GM21737 (cell line): ENCODE measurements around the gene TMEM116.
"Not testable (repeated sequence)": the region's sequence is repeated elsewhere in the genome, so short reads cannot be mapped to it uniquely, and the experiment has no call there.

Source experiments
- ATAC-seq: cut with Tn5 transposase; IDR thresholded peaks from one replicate; pipeline ENCODE4 v1.9.1; 2021; ENCODE audit warnings: mild to moderate bottlenecking, moderate library complexity; ENCODE audit not compliant: unreplicated experiment

TMEM116 gene

DNA sequence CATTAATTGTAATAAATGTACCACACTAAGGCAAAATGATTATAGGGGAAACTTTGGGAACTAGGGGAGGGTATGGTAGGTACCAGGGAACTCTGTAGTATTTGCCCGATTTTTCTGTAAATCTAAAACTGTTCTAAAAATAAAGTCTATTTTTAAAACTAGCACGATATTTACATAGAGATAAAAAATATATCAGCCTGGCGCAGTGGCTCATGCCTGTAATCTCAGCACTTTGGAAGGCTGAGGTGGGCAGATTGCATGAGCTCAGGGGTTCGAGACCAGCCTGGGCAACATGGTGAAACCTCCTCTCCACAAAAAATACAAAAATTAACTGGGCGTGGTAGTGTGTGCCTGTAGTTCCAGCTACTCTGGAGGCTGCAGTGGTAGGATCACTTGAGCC lies 32.4 kb downstream of the TMEM116 start:
- ATAC-seq, result no peak

DNA sequence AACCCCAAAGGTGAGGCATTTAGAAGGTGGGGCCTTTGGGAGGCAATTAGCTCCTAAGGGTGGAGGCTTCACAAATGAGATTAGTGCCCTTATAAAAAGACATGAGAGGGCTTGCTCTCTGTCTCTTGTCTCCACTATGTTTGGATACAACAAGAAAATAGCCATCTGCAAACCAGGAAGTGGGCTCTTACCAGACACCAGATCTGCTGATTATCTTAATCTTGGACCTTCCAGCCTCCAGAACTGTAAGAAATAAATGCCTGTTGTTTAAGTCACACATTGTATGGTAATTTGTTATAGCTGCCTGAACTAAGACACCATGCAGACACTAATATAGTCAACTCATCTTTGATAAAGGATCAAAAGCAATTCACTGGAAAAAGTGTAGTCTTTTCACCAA lies 34.4 kb downstream of the TMEM116 start:
- no peak for ATAC-seq

DNA sequence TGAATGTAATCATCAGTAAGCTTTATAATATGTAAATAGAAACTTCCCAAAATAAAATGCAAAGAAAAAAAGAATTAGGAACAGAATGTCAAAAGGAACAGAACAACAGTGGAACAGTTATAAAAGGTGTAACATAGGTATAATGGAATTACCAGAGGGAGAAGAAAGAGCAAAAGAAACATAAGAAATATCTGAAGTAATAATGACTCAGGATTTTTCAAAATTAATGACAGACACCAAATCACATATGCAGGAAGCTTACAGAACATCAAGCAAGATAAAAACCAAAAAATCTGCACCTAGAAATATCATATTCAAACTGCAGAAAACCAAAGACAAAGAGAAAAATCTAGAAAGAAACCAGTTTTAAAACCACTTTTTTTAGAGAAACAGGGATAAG lies 36.1 kb downstream of the TMEM116 start:
- no peak for ATAC-seq

DNA sequence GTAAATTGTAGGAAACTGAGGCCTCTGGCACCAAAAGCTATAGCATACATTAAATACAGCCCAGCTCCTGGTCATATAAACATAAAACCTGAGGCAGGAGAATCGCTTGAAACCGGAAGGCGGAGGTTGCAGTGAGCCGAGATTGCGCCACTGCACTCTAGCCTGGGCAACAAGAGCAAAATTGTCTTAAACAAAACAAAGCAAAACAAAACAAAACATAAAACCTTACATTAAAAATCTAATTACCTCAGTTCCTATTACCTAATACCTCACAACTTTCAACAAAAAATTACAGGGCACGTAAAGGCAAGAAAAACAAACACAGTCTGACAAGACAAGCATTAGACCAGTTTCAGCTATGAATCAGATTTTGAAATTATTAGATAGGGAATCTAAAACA lies 36.7 kb downstream of the TMEM116 start:
- ATAC-seq, result no peak

DNA sequence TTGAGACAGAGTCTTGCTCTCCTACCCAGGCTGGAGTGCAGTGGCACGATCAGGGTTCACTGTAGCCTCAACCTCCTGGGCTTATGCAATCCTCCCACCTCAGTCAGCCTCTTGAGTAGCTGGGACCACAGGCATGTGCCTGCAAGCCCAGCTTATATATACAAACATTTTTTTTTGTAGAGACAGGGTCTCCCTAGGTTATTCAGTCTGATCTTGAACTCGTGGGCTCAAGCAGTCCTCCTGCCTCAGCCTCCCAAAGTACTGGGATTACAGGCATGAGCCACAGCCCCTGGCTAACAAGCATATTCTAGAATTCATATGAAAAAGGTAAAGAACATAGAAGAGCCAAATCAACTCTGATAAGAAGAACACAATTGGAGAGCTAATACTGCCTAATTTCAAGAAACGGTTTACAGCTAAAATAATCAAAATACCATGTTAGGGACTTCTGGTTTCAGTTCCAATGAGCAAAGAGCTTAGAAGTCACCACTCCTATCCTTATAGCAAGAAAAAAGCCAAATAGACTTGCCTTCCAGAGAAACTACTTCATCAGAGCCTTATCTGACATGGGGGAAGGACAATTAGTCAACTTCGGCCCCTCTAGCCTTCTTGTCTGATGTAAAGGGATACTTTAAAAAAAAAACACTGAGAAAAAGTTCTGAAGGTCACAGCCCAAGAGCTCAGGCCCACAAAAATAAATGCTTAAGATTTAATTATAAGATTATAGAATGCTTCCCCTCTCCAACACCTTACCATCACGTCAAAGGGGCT lies 37.6 kb downstream of the TMEM116 start:
- ATAC-seq, result no peak

DNA sequence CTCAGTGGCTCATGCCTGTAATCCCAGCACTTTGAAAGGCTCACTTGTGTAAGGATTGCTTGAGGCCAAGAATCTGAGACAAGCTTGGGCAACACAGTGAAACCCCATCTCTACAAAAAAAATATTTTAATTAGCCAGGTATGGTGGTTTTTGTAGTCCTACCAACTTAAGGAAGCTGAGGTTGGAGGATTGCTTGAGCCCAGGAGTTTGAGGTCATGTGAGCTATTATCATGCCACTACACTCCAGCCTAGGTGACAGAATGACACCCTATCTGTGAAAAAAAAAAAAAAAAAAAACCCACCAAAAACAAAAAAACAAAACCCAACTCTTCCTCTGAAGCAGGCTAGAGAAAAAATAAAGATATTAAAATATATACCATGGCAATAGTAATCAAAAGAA lies 41.2 kb downstream of the TMEM116 start:
- no peak for ATAC-seq

DNA sequence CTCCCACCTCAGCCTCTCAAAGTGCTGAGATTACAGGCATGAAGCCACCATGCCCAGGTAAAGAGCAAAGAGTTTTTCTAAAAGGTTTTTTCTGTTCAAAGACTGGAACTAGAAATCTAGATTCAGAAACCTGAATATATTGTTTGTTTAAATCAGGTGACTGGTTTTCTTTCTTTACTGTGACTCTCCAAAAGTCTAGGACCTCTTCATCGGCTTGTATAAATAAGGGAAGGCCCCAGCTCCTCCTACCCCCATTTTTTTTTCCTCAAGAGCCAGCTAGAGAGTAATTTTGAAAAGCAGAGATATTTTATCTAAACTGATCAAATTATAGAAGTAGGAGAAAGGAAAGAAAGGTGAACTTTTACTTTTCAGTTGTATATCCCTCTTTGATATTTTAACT lies 48.0 kb downstream of the TMEM116 start:
- no peak for ATAC-seq

DNA sequence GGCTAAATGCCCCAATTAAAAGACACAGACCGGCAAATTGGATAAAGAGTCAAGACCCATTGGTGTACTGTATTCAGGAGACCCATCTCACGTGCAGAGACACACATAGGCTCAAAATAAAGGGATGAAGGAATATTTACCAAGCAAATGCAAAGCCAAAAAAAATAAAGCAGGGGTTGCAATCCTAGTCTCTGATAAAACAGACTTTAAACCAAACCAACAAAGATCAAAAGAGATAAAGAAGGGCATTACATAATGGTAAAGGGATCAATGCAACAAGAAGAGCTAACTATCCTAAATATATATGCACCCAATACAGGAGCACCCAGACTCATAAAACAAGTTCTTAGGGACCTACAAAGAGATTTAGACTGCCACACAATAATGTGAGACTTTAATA lies 53.4 kb downstream of the TMEM116 start:
- ATAC-seq, result not testable (repeated sequence)

DNA sequence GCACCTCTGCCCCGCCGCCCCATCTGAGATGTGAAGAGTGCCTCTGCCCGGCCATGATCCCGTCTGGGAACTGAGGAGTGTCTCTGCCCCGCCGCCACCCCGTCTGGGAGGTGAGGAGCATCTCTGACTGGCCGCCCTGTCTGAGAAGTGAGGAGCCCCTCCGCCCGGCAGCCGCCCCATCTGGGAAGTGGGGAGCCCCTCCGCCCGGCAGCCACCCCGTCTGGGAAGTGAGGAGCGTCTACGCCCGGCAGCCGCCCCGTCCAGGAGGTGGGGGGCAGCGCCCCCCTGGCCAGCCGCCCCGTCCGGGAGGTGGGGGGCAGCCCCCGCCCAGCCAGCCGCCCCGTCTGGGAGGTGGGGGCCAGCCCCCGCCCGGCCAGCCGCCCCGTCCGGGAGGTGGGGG lies 55.7 kb downstream of the TMEM116 start:
- ATAC-seq, result not testable (repeated sequence)

DNA sequence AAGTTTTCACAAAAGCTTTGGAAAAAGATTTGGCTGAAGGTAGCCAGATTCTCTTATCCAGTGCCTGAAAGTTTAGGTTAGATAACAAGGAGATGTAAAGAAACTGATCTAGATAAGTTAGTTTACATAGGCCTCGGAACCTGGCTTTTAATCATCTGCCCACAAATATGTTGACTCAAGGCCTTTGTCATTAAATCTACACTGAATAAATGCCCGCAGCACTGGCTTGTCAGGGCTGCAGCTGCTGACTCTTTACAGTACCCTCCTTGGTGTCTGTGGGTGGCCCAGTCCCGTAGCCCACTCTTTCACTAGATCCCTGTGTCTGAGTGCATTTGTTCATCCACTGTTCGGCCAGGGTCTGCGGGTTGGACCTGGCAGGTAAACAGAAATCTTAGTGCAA lies 58.0 kb downstream of the TMEM116 start:
- ATAC-seq, result no peak

DNA sequence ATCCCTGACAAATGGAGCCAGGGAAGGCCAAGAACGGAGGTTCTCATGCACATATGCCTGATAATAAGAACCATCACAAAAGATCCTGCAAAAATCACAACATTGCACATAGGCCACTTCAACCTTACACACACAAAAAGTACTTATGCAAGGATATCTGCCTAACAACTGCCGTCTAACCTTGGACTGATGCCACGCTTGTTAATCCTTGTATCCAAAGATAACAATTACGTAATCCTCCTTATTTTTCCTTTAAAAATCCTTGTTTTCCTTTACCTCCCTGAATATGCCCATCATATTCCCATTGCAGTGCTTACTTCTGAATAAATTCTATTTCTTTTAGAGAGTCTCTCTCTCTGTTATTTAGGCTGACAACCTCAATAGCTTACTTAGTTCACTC lies 59.5 kb downstream of the TMEM116 start:
- no peak for ATAC-seq

DNA sequence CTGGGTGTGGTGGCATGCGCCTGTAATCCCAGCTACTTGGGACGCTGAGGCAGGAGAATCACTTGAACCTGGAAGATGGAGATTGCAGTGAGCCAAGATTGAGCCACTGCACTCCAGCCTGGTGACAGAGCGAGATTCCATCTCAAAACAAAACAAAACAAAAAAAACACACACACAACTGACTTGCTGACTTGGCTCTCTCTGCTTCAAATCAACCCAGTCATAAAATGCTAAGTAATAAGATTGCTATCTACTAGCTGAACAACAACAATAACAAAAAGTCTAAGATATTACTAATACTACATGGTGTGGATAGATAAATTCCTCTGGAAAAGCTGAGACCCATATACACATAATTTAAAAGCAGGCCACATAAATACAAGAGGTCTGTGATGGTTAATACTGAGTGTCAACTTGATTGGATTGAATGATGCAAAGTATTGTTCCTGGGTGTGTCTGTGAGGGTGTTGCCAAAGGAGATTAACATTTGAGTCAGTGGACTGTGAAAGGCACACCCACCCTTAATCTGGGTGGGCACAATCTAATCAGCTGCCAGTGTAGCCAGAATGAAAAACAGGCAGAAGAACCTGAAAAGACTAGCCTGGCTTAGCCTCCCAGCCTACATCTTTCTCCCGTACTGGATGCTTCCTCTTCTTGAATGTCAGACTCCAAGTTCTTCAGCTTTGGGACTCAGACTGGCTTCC lies 60.7 kb downstream of the TMEM116 start:
- not testable (repeated sequence) for ATAC-seq

DNA sequence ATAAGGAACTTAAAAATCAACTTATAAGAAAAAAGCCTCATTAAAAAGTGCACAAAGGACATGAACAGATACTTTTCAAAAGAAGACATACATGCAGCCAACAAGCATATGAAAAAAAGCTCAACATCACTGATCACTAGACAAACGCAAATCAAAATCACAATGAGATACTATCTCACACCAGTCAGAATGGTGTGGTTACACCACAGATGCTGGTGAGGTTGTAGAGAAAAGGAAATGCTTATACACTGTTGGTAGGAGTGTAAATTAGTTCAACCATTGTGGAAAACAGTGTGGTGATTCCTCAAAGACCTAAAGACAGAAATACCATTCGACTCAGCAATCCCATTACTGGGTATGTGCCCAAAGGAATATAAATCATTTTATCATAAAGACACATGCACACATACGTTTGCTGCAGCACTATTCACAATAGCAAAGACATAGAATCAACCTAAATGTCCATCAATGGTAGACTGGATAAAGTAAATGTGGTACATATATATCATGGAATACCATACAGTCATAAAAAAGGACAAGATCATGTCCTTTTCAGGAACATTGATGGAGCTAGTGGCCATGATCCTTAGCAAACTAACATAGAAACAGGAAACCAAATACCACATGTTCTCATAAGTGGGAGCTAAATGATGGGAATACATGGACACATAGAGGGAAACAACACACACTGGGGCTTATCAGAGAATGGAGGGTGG lies 61.8 kb downstream of the TMEM116 start:
- not testable (repeated sequence) for ATAC-seq

DNA sequence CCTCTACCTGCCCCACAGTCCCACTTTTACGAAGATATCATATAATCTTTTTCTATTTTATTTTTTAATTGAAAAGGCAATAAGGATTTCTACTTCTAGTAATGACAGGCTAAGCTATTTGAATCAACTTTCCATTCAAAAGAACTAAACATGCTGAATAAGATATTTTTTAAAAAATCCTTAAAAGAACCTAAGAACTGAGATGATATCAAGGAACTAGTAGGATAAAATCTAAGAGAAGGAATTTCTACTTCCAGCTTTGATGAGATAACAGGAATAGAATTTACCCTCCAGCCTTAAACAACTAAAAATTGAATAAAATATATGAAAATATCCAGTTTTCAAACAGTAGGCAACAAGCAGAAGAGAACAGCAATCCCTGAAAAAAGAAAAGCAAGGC lies 69.0 kb downstream of the TMEM116 start:
- ATAC-seq, result no peak

DNA sequence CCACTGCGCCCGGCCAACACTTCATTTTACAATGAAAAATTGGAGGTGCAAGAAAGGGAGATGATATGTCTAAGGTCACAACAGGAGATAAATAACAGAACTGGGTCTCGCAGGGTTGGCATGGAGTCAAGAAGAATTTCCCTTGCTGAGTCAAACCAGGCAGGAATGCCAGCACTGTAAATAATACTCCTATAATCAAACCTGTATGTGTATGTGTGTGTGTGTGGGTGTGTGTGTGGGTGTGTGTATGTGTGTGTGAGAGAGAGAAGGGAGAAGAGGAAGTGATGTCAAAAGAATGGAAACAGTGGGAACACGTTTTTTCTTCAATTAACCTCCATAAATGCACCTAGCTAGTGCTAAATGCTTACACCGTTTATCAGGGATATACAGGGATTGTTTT lies 70.4 kb downstream of the TMEM116 start:
- no peak for ATAC-seq

DNA sequence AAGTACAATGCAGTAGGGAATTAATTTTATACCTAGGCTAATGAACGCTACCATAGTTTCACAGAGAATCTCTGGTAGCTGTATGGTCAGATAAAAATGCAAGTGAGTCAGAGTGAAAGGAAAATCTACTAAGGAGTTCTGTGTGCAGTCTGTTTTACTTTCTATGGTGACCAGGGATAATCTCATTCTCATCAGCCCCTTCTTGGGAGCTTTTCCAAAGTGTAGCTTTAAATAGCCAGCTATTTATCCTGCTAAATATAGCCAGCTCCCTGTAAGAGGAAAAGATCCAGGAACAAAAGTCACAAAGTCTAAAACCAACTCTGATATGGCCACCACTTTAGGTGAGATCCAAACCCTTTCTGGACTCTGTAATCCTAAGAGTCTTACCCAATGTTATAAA lies 75.5 kb downstream of the TMEM116 start:
- ATAC-seq, result no peak

DNA sequence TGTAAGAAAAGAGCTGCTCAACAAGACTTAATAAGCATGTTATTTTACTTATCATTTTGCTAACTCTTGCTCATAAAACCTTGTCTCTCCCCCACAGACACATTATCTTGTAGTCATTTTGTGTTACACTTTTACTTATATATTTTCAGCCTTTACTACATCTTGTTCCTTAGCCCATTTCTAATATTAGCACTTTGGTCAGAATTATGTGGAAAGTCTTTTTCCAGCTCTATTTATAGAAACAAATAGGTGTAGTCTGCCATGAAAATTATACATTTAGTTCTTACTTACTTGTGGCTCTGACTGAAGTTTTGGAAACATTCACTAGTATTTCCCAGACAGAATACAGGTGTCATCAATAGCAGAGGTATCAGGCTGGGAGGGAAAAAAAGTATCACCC lies 76.1 kb downstream of the TMEM116 start:
- ATAC-seq, result no peak

DNA sequence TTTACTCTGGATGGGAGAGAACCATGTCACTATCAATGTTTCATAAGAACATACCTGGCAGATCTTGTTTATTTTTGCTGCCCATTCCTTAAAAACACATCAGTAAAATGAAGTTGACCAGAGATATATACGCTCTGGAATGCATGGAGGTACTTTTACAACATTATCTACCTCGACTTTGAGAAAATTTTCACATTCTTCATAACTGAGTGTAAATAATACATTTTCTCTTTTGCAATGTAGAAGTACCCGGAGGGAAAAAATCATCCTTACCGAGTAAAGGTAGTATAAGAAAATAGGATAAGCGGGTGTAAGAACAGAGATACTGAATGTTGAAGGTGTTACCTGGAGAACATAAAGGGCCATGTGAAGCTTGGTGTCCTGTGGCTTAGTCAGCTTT lies 80.7 kb downstream of the TMEM116 start:
- no peak for ATAC-seq

DNA sequence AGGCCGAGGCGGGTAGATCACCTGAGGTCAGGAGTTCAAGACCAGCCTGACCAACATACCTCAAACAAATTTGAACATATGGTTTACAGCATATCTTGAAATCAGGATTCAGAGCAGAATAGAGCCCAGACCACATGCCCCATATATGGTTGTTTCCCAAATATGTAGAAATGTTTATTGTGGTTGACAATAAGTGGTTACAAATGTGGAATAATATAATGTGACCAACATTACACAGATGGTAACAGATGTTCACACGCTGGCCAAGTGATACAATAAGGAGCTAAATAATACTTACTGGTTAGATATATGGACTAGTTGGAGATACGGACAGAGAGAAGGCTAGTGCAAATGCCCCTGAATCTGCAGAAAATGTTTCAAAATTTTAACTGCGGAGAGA lies 85.6 kb downstream of the TMEM116 start:
- ATAC-seq, result no peak

DNA sequence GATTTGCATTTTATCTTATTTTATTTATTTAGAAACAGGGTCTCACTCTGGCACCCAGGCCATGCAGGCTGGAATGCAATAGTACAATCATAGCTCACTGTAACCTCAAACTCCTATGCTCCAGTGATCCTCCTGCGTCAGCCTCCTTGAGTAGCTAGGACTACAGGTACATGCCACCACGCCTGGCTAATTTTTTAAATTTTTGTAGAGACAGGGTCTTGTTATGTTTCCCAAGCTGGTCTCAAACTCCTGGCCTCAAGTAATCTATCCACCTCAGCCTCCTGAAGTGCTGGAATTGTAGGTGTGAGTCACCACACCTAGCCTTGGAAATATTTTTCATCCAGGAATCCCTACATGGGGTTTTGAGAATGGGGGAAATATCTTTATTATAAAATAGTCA lies 86.3 kb downstream of the TMEM116 start:
- no peak for ATAC-seq

DNA sequence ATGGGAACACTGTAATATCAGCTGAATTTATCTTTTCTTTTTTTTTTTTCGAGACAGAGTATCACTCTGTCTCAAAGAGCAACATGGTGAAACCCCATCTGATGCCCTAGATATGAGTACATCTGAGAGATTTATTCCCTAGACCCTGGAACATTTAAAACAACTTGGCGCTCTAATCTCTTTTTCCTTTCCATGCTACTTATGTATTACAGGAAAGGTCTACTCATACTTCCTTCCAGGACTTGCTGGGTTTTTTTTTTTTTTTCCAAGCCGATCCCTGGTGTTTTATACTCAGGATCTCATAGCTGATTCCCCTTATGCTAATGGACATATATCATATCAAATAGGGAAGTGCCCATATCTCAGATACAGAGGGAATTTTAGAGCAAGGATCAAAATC lies 87.8 kb downstream of the TMEM116 start:
- no peak for ATAC-seq

DNA sequence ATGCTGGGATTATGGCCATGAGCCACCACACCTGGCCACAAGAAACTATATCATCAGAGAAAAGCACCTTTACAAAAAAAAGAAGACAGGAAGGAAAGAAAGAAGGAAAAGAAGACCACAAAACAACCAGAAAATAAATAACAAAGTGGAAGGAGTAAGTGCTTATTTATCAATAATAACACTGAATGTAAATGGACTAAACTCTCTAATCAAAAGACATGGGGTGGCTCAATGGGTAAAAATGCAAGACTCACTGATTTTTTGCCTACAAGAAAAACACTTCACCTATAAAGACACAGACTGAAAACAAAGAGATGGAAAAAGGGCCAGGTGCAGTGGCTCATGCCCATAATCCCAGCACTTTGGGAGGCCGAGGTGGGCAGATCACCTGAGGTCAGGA lies 105.2 kb downstream of the TMEM116 start:
- no peak for ATAC-seq
